Fibroblast of gingiva (primary cell): ENCODE data around the gene ZNF264.
"Not testable (repeated sequence)": the region's sequence is repeated elsewhere in the genome, so short reads cannot be mapped to it uniquely, and the experiment has no call there.

Experiments used
- DNase-seq: peaks from one replicate; pipeline ENCODE4 v3.0.0-alpha.2; 2011; ENCODE audit warnings: low read depth

Gene ZNF264

GRCh38 chr19:57245066-57245465 lies 53.8 kb downstream of the ZNF264 start:
- DNase-seq, result no peak

GRCh38 chr19:57245959-57246358 lies 54.7 kb downstream of the ZNF264 start:
- DNase-seq, result no peak

GRCh38 chr19:57248646-57249045 lies 57.3 kb downstream of the ZNF264 start:
- DNase-seq, result no peak

GRCh38 chr19:57249329-57249728 lies 58.0 kb downstream of the ZNF264 start:
- DNase-seq, result no peak

- not testable (repeated sequence) for DNase-seq
These were observed 62.5 kb downstream of the ZNF264 start for GRCh38 chr19:57253767-57254166.

GRCh38 chr19:57262044-57262443 lies 70.7 kb downstream of the ZNF264 start:
- DNase-seq, result no peak

GRCh38 chr19:57263244-57263741 lies 72.0 kb downstream of the ZNF264 start:
- DNase-seq, result no peak

- no peak for DNase-seq
These were observed 76.0 kb downstream of the ZNF264 start for GRCh38 chr19:57267291-57267690.

GRCh38 chr19:57269515-57270250 lies 78.4 kb downstream of the ZNF264 start:
- DNase-seq, result peak; percentile 58

GRCh38 chr19:57271280-57271679 lies 80.0 kb downstream of the ZNF264 start:
- no peak for DNase-seq
